IMR-90 (cell line): ENCODE data around the gene COL6A3. TPM values are rescaled to one million over a fixed set of nuclear protein-coding genes. Genes with fewer than 3 reads are reported as not detected.

Experiments
- ATAC-seq: fragments of 200-7000 bp; cut with Tn5 transposase; 2 replicates; pipeline ENCODE4 v1.9.1; 2020; ENCODE audit warnings: low read depth, mild to moderate bottlenecking, moderate library complexity
- BruUV-seq: library from RNA; stranded (reverse); fragments of 400-500 nt; replicated peaks from 2 replicates; lab custom pipeline; 2021; lab: Mats Ljungman, UMichigan
- CTCF ChIA-PET: fragments of 300-600 bp; formaldehyde crosslinking; extraction: SDS; loops from one replicate; lab custom pipeline; 2021; ENCODE audit warnings: antibody characterized with exemption; lab: Yijun Ruan, JAX
- POLR2A ChIA-PET: fragments of 300-600 bp; sonication (Branson Sonifier 250); formaldehyde crosslinking; loops from one replicate; lab custom pipeline; 2022; ENCODE audit warnings: antibody characterized with exemption; ENCODE audit not compliant: unreplicated experiment; lab: Charles Lee
- DNase-seq: peaks from one replicate; pipeline ENCODE4 v3.0.0; 2013
- H2AFZ ChIP-seq: replicated peaks from 2 replicates; pipeline ENCODE3; 2013; ENCODE audit warnings: low read length, mild to moderate bottlenecking; ENCODE audit not compliant: poor library complexity
- H2AK5ac ChIP-seq: 2 replicates; pipeline ENCODE4 v1.6.1; 2013; ENCODE audit warnings: low read depth, low read length, inconsistent platforms
- H2AK9ac ChIP-seq: replicated peaks from 2 replicates; pipeline ENCODE3; 2013; ENCODE audit warnings: mild to moderate bottlenecking, low read depth, low read length, moderate library complexity; ENCODE audit not compliant: poor library complexity
- H2BK120ac ChIP-seq: 2 replicates; pipeline ENCODE4 v1.6.1; 2013; ENCODE audit warnings: low read depth, low read length, inconsistent platforms
- H2BK15ac ChIP-seq: 3 replicates; pipeline ENCODE4 v1.6.1; 2013; ENCODE audit warnings: low read depth, low read length, inconsistent platforms
- H2BK20ac ChIP-seq: 2 replicates; pipeline ENCODE4 v1.6.1; 2013; ENCODE audit warnings: low read depth, mild to moderate bottlenecking, inconsistent platforms, low read length, moderate library complexity
- H2BK5ac ChIP-seq: 2 replicates; pipeline ENCODE4 v1.6.1; 2013; ENCODE audit warnings: mild to moderate bottlenecking, low read depth, low read length, inconsistent platforms; ENCODE audit not compliant: poor library complexity, severe bottlenecking
- H3K14ac ChIP-seq: replicated peaks from 2 replicates; pipeline ENCODE4 v1.6.1; 2013; ENCODE audit warnings: low read depth, low read length, inconsistent platforms
- H3K18ac ChIP-seq: 2 replicates; pipeline ENCODE4 v1.6.1; 2013; ENCODE audit warnings: low read depth, low read length, control low read depth
- H3K23ac ChIP-seq: 2 replicates; pipeline ENCODE4 v1.6.1; 2013; ENCODE audit warnings: low read depth, low read length, inconsistent platforms
- H3K27ac ChIP-seq: 2 replicates; pipeline ENCODE4 v1.5.1; 2013; ENCODE audit warnings: mild to moderate bottlenecking, control low read depth, low read length; ENCODE audit not compliant: insufficient read depth
- H3K27me3 ChIP-seq: 2 replicates; pipeline ENCODE4 v1.6.1; 2013; ENCODE audit warnings: low read length; ENCODE audit not compliant: control insufficient read depth, insufficient read depth
- H3K36me3 ChIP-seq: 2 replicates; pipeline ENCODE4 v1.6.1; 2013; ENCODE audit warnings: low read length, mixed read lengths; ENCODE audit not compliant: control insufficient read depth, insufficient read depth
- H3K4ac ChIP-seq: 2 replicates; pipeline ENCODE4 v1.6.1; 2013; ENCODE audit warnings: low read depth, low read length, inconsistent platforms
- H3K4me1 ChIP-seq: 2 replicates; pipeline ENCODE4 v1.6.1; 2013; ENCODE audit warnings: low read length, mixed read lengths; ENCODE audit not compliant: control insufficient read depth, insufficient read depth
- H3K4me2 ChIP-seq: 2 replicates; pipeline ENCODE4 v1.6.1; 2013; ENCODE audit warnings: low read depth, mild to moderate bottlenecking, control low read depth, low read length, moderate library complexity
- H3K4me3 ChIP-seq: 2 replicates; pipeline ENCODE4 v1.5.1; 2013; ENCODE audit warnings: low read depth, mild to moderate bottlenecking, control low read depth, low read length, moderate library complexity; ENCODE audit not compliant: insufficient read depth
- H3K56ac ChIP-seq: 2 replicates; pipeline ENCODE4 v1.6.1; 2013; ENCODE audit warnings: low read length, inconsistent platforms; ENCODE audit not compliant: insufficient read depth; ENCODE audit errors: extremely low read depth
- H3K79me1 ChIP-seq, 2 experiments: 2 replicates each; pipeline ENCODE4 v1.6.1; 2013; ENCODE audit warnings: low read length in 2 of 2, inconsistent platforms in 1 of 2, low read depth in 1 of 2
- H3K9ac ChIP-seq: 2 replicates; pipeline ENCODE4 v1.6.1; 2013; ENCODE audit warnings: low read depth, low read length, control low read depth
- H3K9me1 ChIP-seq: 2 replicates; pipeline ENCODE4 v1.6.1; 2013; ENCODE audit warnings: low read length, inconsistent platforms; ENCODE audit not compliant: insufficient read depth
- H3K9me3 ChIP-seq: 2 replicates; pipeline ENCODE4 v1.6.1; 2013; ENCODE audit warnings: low read length; ENCODE audit not compliant: control insufficient read depth, insufficient read depth
- H4K20me1 ChIP-seq: 2 replicates; pipeline ENCODE4 v1.6.1; 2013; ENCODE audit warnings: low read length, inconsistent platforms; ENCODE audit not compliant: insufficient read depth
- H4K5ac ChIP-seq: 2 replicates; pipeline ENCODE4 v1.6.1; 2013; ENCODE audit warnings: mild to moderate bottlenecking, low read depth, low read length, control low read depth
- H4K8ac ChIP-seq, 2 experiments: 2 replicates each; pipeline ENCODE4 v1.6.1; 2013; ENCODE audit warnings: low read depth in 2 of 2, low read length in 2 of 2, control low read depth in 1 of 2, inconsistent platforms in 1 of 2
- H4K91ac ChIP-seq: 2 replicates; pipeline ENCODE4 v1.6.1; 2013; ENCODE audit warnings: low read depth, low read length, inconsistent platforms; ENCODE audit not compliant: insufficient read depth
- BHLHE40 ChIP-seq: fragments of 150-350 bp; IDR thresholded peaks from 2 replicates; pipeline ENCODE4 v1.6.1; 2016; ENCODE audit warnings: mild to moderate bottlenecking, low read depth, low read length
- CEBPB ChIP-seq: IDR thresholded peaks from 2 replicates; pipeline ENCODE4 v1.6.1; 2012; ENCODE audit warnings: low read depth, low read length, improper control_type of control experiment
- CHD1 ChIP-seq: IDR thresholded peaks from 2 replicates; pipeline ENCODE4 v1.6.1; 2012; ENCODE audit warnings: low read depth, low read length, improper control_type of control experiment
- CTCF ChIP-seq: conservative IDR thresholded peaks from 2 replicates; pipeline ENCODE4 v1.5.1; 2012; ENCODE audit warnings: mild to moderate bottlenecking, low read depth, low read length, improper control_type of control experiment
- ELK1 ChIP-seq: fragments of 150-350 bp; IDR thresholded peaks from 2 replicates; pipeline ENCODE4 v1.6.1; 2016; ENCODE audit warnings: low read depth, mild to moderate bottlenecking, low read length, moderate library complexity, borderline replicate concordance
- FOS ChIP-seq: fragments of 150-350 bp; IDR thresholded peaks from 2 replicates; pipeline ENCODE4 v1.6.1; 2016; ENCODE audit warnings: low read depth, low read length
- MAFK ChIP-seq: IDR thresholded peaks from 2 replicates; pipeline ENCODE4 v1.6.1; 2012; ENCODE audit warnings: low read depth, low read length, improper control_type of control experiment
- MAZ ChIP-seq: IDR thresholded peaks from 2 replicates; pipeline ENCODE4 v1.6.1; 2012; ENCODE audit warnings: low read depth, mild to moderate bottlenecking, low read length, improper control_type of control experiment, moderate library complexity, borderline replicate concordance
- MXI1 ChIP-seq: IDR thresholded peaks from 2 replicates; pipeline ENCODE4 v1.6.1; 2012; ENCODE audit warnings: low read depth, mild to moderate bottlenecking, low read length, moderate library complexity, borderline replicate concordance
- NFE2L2 ChIP-seq: fragments of 150-350 bp; IDR thresholded peaks from 2 replicates; pipeline ENCODE4 v1.6.1; 2016; ENCODE audit warnings: low read depth, mild to moderate bottlenecking, low read length
- POLR2A ChIP-seq: IDR thresholded peaks from 2 replicates; pipeline ENCODE4 v1.6.1; 2012; ENCODE audit warnings: mild to moderate bottlenecking, low read depth, low read length
- RAD21 ChIP-seq: IDR thresholded peaks from 2 replicates; pipeline ENCODE4 v1.6.1; 2012; ENCODE audit warnings: low read length, improper control_type of control experiment
- RCOR1 ChIP-seq: IDR thresholded peaks from 2 replicates; pipeline ENCODE4 v1.6.1; 2012; ENCODE audit warnings: mild to moderate bottlenecking, low read length, improper control_type of control experiment; ENCODE audit not compliant: insufficient replicate concordance
- RFX5 ChIP-seq: IDR thresholded peaks from 2 replicates; pipeline ENCODE4 v1.8.0; 2012; ENCODE audit warnings: low read depth, mild to moderate bottlenecking, low read length, moderate library complexity
- SMC3 ChIP-seq: fragments of 150-350 bp; IDR thresholded peaks from 2 replicates; pipeline ENCODE4 v1.6.1; 2016; ENCODE audit warnings: low read depth, mild to moderate bottlenecking, antibody characterized with exemption, low read length, moderate library complexity
- USF2 ChIP-seq: fragments of 150-350 bp; IDR thresholded peaks from 2 replicates; pipeline ENCODE4 v1.6.1; 2017; ENCODE audit warnings: mild to moderate bottlenecking, antibody characterized with exemption, low read length, low read depth
- WGBS, 2 experiments: methylation state at CpG; one replicate each; pipeline versions ENCODE4 v1.1.5 to v1.1.7; 2013; ENCODE audit warnings: missing lambda C conversion rate in 2 of 2; ENCODE audit not compliant: insufficient read length in 1 of 2; ENCODE audit errors: extremely low coverage in 2 of 2; 5-methylcytosine and 5-hydroxymethylcytosine counted together
- dilution Hi-C: fragments of 300-500 bp; cut with HindIII; formaldehyde crosslinking; loops from one replicate; pipeline ENCODE4 v1.14.3; 2018; ENCODE audit warnings: low sequenced_read_pairs; ENCODE audit not compliant: unreplicated experiment
- in situ Hi-C: fragments of 300-500 bp; cut with MboI; formaldehyde crosslinking; loops from 3 replicates; pipeline ENCODE4 v1.14.3; 2019; ENCODE audit warnings: low sequenced_read_pairs, inconsistent platforms, mixed read lengths
- intact Hi-C: fragments of 100-400 bp; cut with micrococcal nuclease; formaldehyde crosslinking; loops from 2 replicates; pipeline ENCODE4 v1.10.0; 2022
- polyA plus RNA-seq, 3 experiments: library from polyadenylated mRNA; depleted of rRNA; stranded (reverse); fragments of >200 nt; gene quantifications; 2 replicates each; pipeline ENCODE4 v1.2.3, GENCODE V29; 2012; ENCODE audit warnings: low replicate concordance in 1 of 3
- total RNA-seq: library from RNA; depleted of rRNA; stranded (reverse); fragments of >200 nt; gene quantifications from 2 replicates; pipeline ENCODE4 v1.2.3, GENCODE V29; 2012

Gene COL6A3
- total and polyA plus RNA-seq, 2 of the 4 experiments (the other 2 are of a cell fraction), result 964 to 1,855 TPM

- Histone ChIP-seq H3K56ac (no peak overlapping the region), H3K27ac (no peak overlapping the region), H3K9ac (no peak overlapping the region), H2AFZ (no peak overlapping the region), H3K4me1 (peaks cover 20% of the 10 kb centered on the region), H4K8ac (no peak overlapping the region), H2BK20ac (no peak overlapping the region), H3K79me1 (peaks cover 16 to 79% of the 10 kb centered on the region in 2 experiments; a peak in 3 of 4 replicates), H3K18ac (no peak overlapping the region), H2BK120ac (no peak overlapping the region), H3K4me2 (no peak overlapping the region), H2AK5ac (no peak overlapping the region), H3K4me3 (no peak overlapping the region), H3K14ac (no peak overlapping the region), H3K27me3 (no peaks in the 10 kb centered on the region), H4K20me1 (peaks cover 98% of the 10 kb centered on the region), H4K5ac (no peak overlapping the region), H2BK5ac (peak overlapping the region; percentile 20), H2AK9ac (peak overlapping the region; percentile 11), H3K36me3 (peaks cover 67% of the 10 kb centered on the region), H3K9me1 (peaks cover 33% of the 10 kb centered on the region), H2BK15ac (no peak overlapping the region), H3K4ac (no peak overlapping the region), H4K91ac (no peak overlapping the region), H3K23ac (no peak overlapping the region), H3K9me3 (no peaks in the 10 kb centered on the region)
- in situ Hi-C loops, result no loop called here
- POLR2A ChIA-PET, result interaction anchor here (0.6 kb wide), 1 partner anchor 13 kb away, joined by 12 read pairs; no protein-coding TSS in a partner anchor
- 95% methylated on average over 3 of the region's 4 CpGs; no CpG with 5 or more reads in 1 of the 2 experiments for WGBS, 2 experiments
- TF ChIP-seq USF2 (no peak), NFE2L2 (no peak), RFX5 (no peak), RCOR1 (no peak), MAFK (no peak), CHD1 (no peak), MAZ (no peak), POLR2A (no peak; the same call in 1 of the 2 replicates), CTCF (no peak), BHLHE40 (no peak), MXI1 (no peak), SMC3 (no peak), ELK1 (no peak), FOS (no peak), RAD21 (no peak), CEBPB (no peak)
- BruUV-seq, result no TSS peak
- dilution Hi-C loops, result no loop called here
- 0 out of 2 replicates have a peak, but pooled peaks have one; percentile 12 for ATAC-seq
- peak; percentile 42 for DNase-seq
- CTCF ChIA-PET, result interaction anchor here (0.5 kb wide), 1 partner anchor 252 kb away, joined by 3 read pairs; no protein-coding TSS in a partner anchor
- intact Hi-C loops, result no loop called here
Measured at GRCh38 chr2:237393523-237393922, 20.4 kb downstream of the COL6A3 start.
